Activated CD4-positive, alpha-beta T cell treated with anti-CD3 and anti-CD28 coated beads, Interleukin-2, amount 50 U/mL, for 16 hours (primary cell): ENCODE measurements around the gene FAF2.

Experiments used
- DNase-seq: peaks from one replicate; pipeline ENCODE4 v3.0.0-alpha.2; 2020

The FAF2 gene

GRCh38 chr5:176533894-176534611, 85.9 kb downstream of the FAF2 start:
- DNase-seq: peak; percentile 77

DNA sequence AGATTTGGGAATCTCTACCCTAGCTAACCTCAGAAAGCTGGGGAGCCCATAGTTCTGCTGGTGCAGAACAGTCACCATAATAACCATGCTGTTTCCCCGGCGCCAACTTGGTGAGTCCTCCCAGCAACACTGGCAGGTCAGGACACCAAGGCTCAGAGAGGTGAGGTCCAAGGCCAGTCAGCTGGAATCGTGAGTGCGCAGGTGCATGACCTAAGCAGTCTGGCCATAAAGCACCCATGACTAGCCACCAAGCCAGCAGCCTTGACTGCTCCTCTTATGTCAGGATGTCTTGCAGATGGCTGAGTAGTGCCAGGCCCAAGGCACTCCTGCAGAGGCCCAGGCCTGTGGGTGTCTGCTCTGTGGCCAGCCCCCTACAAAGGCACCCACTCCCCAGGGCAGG, 86.5 kb downstream of the FAF2 start:
- peak; percentile 32 for DNase-seq

DNA sequence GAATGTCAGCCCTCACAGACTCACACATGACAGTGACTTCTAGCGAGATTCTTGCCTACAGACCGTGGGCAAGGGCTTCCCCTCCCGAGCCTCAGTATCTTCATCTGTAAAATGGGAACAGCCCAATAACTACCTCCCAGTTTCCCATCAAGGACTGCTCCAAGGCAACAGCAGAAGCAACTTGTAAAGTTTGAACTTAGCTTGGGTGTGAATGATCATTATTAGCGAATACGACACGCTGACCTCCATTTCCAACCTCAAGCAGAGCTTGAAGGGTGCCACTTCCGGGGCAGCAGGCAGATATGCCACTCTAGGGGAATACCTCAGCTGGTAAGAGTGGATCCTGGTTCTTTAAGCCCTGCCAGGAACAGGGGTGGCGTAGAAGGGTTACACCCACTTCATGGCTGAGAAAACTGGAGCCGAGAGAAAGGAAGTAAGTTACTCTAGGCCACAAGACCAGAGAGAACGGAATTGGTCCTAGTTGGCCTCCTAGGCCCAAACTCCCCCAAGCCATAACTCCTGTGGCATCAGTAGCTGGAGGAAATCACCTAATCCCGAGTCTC, 87.0 kb downstream of the FAF2 start:
- DNase-seq: peak; percentile 82

- no peak for DNase-seq
Observed at GRCh38 chr5:176535664-176536131, 87.5 kb downstream of the FAF2 start.

DNA sequence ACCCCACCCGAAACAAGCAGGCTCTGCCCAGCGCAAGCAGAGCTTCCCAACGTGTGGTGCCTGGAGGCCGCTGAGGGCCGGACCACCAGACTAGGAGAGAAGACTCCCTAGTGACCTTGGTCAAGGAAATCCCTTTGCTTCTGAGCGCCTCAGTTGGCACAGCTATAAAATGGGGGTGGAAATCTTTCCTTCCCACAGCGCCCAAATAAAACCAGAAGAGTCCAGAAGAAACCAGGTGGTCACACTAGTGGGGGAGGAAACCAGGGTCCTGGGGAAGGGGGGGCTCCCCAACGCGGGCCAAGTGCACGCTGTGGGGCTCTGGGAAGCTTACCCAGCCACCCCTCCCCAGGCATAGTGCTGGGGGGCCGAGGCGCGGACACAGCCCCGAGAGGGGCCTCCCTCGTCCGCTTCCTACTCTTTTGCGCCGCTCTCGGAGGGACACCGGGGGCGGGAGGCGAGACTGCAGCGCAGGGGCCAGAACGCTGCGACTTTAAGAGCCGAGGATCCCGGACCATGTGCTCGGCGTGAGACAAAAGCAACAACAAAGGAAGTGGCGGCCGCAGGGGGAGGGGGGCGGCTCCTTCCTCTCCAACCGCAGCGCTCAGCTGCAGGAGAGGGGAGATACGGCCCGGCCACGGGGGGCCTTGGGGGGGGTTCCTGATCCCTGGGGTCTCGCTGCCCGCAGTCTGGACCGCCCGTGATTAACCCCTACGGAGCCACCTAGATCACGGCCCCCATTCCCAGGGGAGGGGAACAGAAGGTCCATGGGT, 88.1 kb downstream of the FAF2 start:
- DNase-seq: peak; percentile 82

GRCh38 chr5:176536902-176537553, 88.8 kb downstream of the FAF2 start, which contains the start of gene RNF44:
Gene RNF44, minus strand, starts transcription at chr5:176537402. Its CDS starts 4,930 bp downstream, at chr5:176532472.
- DNase-seq: peak; percentile 98

DNA sequence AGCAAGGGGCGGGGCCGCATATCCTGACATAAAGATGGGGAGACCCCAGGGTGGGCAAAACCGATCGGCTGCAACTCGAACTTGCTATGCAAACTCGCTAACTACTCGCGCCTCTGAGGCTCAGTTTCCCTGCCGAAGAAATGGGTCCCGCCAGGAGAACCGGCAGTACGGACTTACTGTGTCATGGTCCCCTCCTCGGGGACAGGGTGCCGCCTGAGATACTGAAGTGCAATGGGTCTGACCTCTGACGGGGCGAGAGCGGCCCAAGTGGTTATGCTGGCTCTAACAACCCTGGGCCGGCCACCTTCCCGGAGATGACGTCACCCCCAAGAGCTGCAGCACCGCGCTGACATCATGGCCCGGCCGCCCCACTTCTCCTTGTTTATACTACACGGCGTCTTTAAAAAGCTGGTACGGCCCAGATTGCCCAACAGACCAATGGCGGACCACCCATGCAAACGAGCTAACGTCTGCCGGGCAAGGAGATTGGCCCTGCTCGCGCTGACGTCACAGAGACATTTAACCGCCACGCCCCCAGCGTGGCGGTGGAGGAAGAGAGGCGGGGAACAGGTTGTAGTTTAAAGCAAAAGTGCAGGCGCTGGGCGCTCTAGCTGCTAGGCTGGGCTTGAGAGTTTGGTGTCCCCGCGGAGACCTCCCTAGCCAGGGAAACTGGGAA, 89.5 kb downstream of the FAF2 start:
- peak; percentile 99 for DNase-seq

DNA sequence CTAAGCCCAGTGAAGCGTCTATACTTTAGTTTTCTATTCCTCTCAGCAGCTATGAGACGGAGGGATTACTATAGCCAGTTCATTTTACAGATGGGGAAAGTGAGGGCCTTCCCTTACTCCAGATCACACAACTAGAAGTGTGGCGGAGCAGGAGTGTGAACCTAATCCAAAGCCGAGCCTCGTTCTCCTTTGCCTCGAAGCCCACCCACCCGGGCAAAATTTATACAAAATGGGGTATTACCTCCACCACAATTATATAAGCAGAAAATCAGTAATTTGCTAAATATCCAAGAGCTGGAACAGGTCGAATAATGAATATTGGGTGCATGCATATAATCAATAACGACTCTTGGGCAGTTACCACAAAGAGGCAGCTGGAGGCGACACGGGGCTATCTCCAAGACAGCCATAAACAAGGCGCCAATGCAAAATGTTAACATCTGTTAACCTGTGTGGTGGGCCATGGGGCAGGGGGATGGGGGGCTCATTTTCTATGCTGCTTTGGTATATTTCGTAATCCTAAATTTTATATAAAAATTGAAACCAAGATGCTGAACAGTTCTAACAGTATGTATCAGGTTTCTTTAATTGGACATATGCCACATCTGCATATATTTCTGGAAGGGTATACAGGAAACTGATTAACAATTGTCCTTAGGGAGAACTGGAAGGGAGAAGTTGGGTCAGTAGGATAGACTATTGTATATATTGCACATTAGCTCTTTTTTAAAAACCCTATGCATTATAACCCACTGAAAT, 90.2 kb downstream of the FAF2 start:
- no peak for DNase-seq

DNA sequence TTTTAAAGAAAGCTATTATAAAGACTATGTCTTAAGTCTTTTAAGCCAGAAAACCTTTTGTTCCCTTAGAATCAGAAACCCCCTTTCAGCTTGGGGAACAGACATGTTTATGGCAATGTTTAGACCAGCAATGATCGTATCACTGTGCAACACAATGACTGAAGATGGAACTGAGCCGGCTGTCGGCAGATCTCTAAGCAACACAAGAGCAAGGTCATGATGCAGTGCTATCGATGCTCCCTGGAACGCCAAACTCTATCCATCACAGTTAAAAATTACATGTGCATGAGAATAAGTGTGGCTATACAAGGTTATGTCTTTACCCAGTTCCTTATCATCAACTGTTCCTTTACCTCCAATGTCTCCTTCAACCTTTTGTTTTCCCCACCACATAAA, 90.8 kb downstream of the FAF2 start:
- no peak for DNase-seq

- DNase-seq: no peak
Observed at GRCh38 chr5:176540476-176540899, 92.3 kb downstream of the FAF2 start.

- DNase-seq: no peak
Observed at GRCh38 chr5:176540956-176541337, 92.8 kb downstream of the FAF2 start.

DNA sequence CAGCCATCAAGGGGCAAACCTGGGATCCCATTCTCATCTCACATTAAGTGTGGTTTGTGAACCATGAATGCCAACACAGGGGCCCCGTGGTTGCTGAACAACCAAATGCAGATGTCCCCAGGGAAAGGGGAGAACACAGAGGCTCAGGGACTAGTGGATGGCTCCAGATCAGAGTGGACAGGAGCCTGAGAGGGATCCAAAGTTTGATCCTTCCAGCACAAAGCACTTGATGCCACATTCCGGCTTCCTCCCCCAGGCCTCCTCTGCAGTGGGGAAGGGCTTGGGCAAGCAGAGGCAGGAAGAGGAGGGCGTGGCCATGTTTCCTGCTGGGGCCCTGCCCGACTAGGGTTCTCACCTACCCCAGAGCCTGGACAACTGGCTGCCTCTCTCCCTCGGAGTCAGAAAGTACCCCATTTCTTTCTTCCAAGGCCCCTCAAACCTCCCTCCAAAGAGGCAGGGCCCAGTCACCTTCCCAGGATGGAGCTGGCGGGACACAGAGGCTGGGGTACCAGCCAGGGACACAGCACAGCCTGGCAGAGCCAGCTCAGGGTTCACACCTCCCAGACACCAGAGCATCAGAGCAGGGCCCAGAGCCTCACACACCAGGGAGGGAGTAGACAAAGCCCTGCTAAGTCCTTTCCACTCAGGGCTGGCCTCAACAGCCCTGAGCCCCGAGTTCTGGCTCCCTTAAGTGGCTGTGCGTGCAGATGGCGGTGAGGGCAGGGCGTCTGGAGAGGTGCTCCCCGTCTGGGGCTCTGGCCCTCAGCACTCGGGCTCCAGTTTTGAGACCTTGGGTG, 93.4 kb downstream of the FAF2 start:
- peak; percentile 83 for DNase-seq

DNA sequence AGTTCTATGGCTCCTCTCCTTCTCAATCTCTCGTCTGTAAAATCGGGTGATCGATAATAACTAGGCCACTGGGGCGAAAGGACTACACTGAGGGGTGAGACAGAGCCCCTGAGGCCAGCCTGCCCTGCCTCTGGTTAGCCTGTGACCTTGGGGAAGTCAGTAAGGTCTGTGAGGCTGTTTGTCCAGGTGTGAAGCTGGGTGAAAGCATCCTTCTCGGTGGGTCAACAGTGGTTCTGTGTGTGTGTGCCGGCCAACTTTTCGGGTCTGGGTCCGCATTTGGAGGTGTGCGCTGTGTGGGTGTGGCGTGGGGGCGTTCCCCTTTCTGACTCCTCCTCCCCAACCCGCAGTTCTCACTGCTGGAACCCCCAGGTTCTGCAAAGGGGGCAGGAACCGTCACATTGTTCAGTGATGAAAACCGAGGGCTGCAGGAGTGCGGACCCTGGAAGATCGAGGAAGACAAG, 94.0 kb downstream of the FAF2 start:
- DNase-seq: peak; percentile 80

DNA sequence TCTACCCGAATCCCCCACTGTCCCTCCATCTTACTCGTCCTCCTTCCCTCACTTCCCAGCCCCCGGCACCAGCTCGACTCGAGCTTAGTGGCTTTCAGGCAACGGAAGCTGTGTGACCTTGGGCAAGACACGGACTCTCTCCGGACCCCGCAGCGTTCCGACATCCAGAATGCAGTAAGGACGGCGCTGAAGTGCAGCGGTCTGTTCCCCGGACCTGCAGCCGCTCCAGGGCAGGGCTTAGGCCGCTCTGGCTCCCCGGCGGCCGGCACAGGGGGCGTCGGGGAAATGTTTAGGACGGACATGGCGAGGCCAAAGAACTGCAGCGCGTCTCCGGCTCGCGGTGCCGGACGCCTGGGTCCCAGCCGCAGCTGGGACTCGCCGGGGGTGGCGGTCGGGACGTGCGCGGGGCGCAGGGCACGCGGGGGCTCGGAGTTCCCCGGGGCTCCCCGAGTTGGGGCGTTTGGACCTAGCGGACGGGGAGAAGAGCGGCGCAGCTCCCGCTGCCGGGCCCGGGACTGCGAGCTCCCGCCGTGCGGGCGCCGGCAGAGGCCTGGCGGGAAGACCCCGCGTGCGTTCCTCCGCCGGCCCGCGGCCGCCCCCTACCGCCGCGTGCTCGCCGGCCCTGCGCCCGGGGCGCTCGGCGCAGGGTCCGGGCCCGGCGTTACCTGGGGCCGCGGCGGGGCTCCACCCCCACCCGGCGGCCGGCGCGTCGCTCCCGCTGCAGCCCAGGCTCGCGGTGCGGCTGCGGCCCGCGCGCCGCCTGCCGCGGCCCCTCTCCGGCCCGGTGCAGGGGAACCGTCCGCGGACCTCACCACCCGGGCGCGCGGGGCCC, 94.6 kb downstream of the FAF2 start:
- DNase-seq: no peak

DNA sequence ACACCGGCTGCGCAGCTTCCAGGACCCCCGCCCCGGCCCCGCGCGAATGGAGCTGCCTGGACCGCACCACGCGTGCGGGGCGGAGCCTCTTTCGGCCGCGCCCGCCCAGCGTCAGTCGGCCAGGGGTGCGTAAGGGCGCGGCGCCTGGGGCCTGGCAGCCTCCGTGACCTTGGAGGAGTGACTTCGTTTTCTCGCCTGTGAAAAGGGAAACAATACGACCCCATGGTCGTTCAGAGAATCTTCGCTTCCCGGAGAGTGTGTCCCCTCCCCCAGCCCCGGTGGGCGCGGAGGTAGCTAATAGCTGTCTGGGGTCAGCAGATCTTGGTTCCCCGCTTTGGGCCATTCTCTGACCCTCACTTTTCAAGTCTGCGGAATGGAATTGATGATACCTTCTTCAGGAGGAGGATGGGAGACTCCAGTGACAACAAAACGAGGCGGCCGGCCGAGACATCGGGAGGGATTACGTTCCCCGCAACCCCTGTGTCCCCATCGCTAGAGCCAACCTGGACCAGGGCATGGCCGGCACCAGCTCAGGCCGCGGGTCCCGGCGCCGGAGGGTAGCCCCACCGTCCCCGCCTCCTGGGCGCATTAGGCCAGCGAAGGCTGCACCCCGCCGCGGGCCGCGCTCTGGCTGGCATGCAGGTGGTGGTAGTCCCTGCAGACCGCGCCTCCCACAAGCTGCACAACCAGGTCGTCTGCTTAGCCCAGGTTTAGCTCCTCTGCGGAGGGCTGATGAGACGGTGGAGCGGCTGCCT, 95.4 kb downstream of the FAF2 start:
- peak; percentile 82 for DNase-seq

GRCh38 chr5:176545388-176545736, 97.2 kb downstream of the FAF2 start:
- no peak for DNase-seq

GRCh38 chr5:176545737-176546509, 97.7 kb downstream of the FAF2 start:
- DNase-seq: no peak

GRCh38 chr5:176547802-176548201, 99.6 kb downstream of the FAF2 start:
- DNase-seq: no peak
